GM12878 (cell line): Measurements from ENCODE around the gene REL. TPM values are rescaled to one million over a fixed set of nuclear protein-coding genes. Genes with fewer than 3 reads are reported as not detected.

Experiments used
- ATF7 ChIP-seq: fragments of 450-650 bp; IDR thresholded peaks from 2 replicates; pipeline ENCODE4 v1.6.1; 2016; ENCODE audit warnings: low read depth, mild to moderate bottlenecking
- BCL11A ChIP-seq: IDR thresholded peaks from 2 replicates; pipeline ENCODE4 v1.6.1; 2011; ENCODE audit warnings: low read depth, low read length
- BMI1 ChIP-seq: fragments of 450-650 bp; IDR thresholded peaks from 2 replicates; pipeline ENCODE4 v1.6.1; 2016; ENCODE audit warnings: mild to moderate bottlenecking, moderate library complexity, borderline replicate concordance
- CHD2 ChIP-seq: IDR thresholded peaks from 2 replicates; pipeline ENCODE4 v1.6.1; 2011; ENCODE audit warnings: low read depth, low read length, improper control_type of control experiment, borderline replicate concordance
- ETV6 ChIP-seq, 2 experiments: fragments of 450-650 bp in 1 of 2; IDR thresholded peaks in 1 of 2; conservative IDR thresholded peaks in 1 of 2; 2 replicates each; pipeline ENCODE4 v1.6.1; 2014; ENCODE audit warnings: antibody characterized with exemption in 1 of 2, borderline replicate concordance in 1 of 2, low read depth in 1 of 2, mild to moderate bottlenecking in 1 of 2, moderate library complexity in 1 of 2
- HCFC1 ChIP-seq: fragments of 150-350 bp; IDR thresholded peaks from 2 replicates; pipeline ENCODE4 v1.6.1; 2014; ENCODE audit warnings: low read length
- HDGF ChIP-seq: fragments of 450-650 bp; IDR thresholded peaks from 2 replicates; pipeline ENCODE4 v1.6.1; 2016; ENCODE audit warnings: antibody characterized with exemption
- MYB ChIP-seq: fragments of 150-350 bp; IDR thresholded peaks from 2 replicates; pipeline ENCODE4 v1.6.1; 2014; ENCODE audit warnings: mild to moderate bottlenecking, low read depth, low read length, borderline replicate concordance
- NFXL1 ChIP-seq: fragments of 450-650 bp; IDR thresholded peaks from 2 replicates; pipeline ENCODE4 v1.6.1; 2017; ENCODE audit warnings: antibody characterized with exemption, mild to moderate bottlenecking, borderline replicate concordance
- NFYA ChIP-seq: IDR thresholded peaks from 2 replicates; pipeline ENCODE4 v1.6.1; 2011; ENCODE audit warnings: low read depth, mild to moderate bottlenecking, low read length, improper control_type of control experiment, borderline replicate concordance
- PML ChIP-seq: IDR thresholded peaks from 2 replicates; pipeline ENCODE4 v1.6.1; 2012; ENCODE audit warnings: low read length, inconsistent platforms
- POLR2A ChIP-seq: IDR thresholded peaks from 2 replicates; pipeline ENCODE4 v1.6.1; 2011; ENCODE audit warnings: low read depth, mild to moderate bottlenecking, low read length
- RB1 ChIP-seq: fragments of 450-650 bp; formaldehyde crosslinking; IDR thresholded peaks from 2 replicates; pipeline ENCODE4 v1.6.1; 2017; ENCODE audit warnings: mild to moderate bottlenecking, borderline replicate concordance
- SMAD1 ChIP-seq: fragments of 450-650 bp; IDR thresholded peaks from 2 replicates; pipeline ENCODE4 v1.6.1; 2018; ENCODE audit warnings: mild to moderate bottlenecking, low read depth; ENCODE audit not compliant: partially characterized antibody
- SMAD5 ChIP-seq: IDR thresholded peaks from 2 replicates; pipeline ENCODE4 v1.6.1; 2016; ENCODE audit warnings: antibody characterized with exemption, low read depth
- TBL1XR1 ChIP-seq: IDR thresholded peaks from 2 replicates; pipeline ENCODE4 v1.6.1; 2012; ENCODE audit warnings: low read depth, low read length, improper control_type of control experiment
- TCF3 ChIP-seq: IDR thresholded peaks from 2 replicates; pipeline ENCODE4 v1.6.1; 2012; ENCODE audit warnings: low read depth, mild to moderate bottlenecking, low read length, borderline replicate concordance; ENCODE audit not compliant: insufficient read depth
- ZBTB33 ChIP-seq: fragments of 450-650 bp; IDR thresholded peaks from 2 replicates; pipeline ENCODE4 v1.6.1; 2017; ENCODE audit warnings: mild to moderate bottlenecking
- ZBTB4 ChIP-seq: fragments of 450-650 bp; formaldehyde crosslinking; IDR thresholded peaks from 2 replicates; pipeline ENCODE4 v1.4.0; 2022; ENCODE audit warnings: mild to moderate bottlenecking, moderate library complexity
- ZNF207 ChIP-seq: fragments of 450-650 bp; IDR thresholded peaks from 2 replicates; pipeline ENCODE4 v1.6.1; 2014; ENCODE audit warnings: antibody characterized with exemption, mild to moderate bottlenecking, borderline replicate concordance
- polyA plus RNA-seq, 11 experiments: library from polyadenylated mRNA; depleted of rRNA in 4 of 11; unstranded in 6 of 11; stranded (reverse) in 5 of 11; fragments of >200 nt; fragmentation: Nextera tagmentation in 4 of 11; fragmentation: Illumina TruSeq in 1 of 11; extraction: Ambion mirVana in 4 of 11; extraction: Trizol in 1 of 11; gene quantifications; 1 replicate in 1 of 11; 2 replicates in 10 of 11; pipeline versions ENCODE4 v1.2.1 to v1.2.3, GENCODE V29; 2011 to 2016; ENCODE audit warnings: inconsistent platforms in 2 of 11, missing spikeins in 2 of 11, low read depth in 1 of 11
- total RNA-seq, 4 experiments: library from RNA; depleted of rRNA in 3 of 4; stranded (reverse); fragments of >200 nt in 3 of 4; fragmentation: Illumina TruSeq in 1 of 4; extraction: Trizol in 1 of 4; gene quantifications; 2 replicates each; pipeline versions ENCODE4 v1.2.1 to v1.2.3, GENCODE V29; 2013 to 2021
- TF ChIP-seq, protein P1 (sequence below): fragments of 450-650 bp; IDR thresholded peaks from 2 replicates; pipeline ENCODE4 v1.6.1; 2016; ENCODE audit warnings: mild to moderate bottlenecking, moderate library complexity, borderline replicate concordance

REL gene
- total and polyA plus RNA-seq, 10 of the 15 experiments (the other 5 are each of a cell fraction or from before 2014, with no cell fraction given) = 6.3 to 52.4 (median 26.6) TPM

- TF ChIP-seq ZBTB4 (CRISPR knock-in tag) (no peak), HCFC1 (no peak), TCF3 (no peak), BCL11A (no peak), ZNF207 (no peak), SMAD1 (no peak), ZBTB33 (no peak), PML (no peak; the same call in 1 of the 2 replicates), RB1 (no peak), NFYA (no peak), ATF7 (0 out of 2 replicates have a peak, but pooled peaks have one; percentile 20), BMI1 (no peak), MYB (no peak), CHD2 (no peak), TBL1XR1 (peak; percentile 76; the same call in 1 of the 2 replicates), NFXL1 (no peak), ETV6 (conservative IDR thresholded peaks at IDR 0.05 in 1 of 2, IDR thresholded peaks at IDR 0.05 in 1 of 2; ENCODE audit: borderline replicate concordance in 1 of 2, low read depth in 1 of 2) (0 out of 4 replicates have a peak, but pooled peaks of 1 of the 2 experiments have one; percentile 64), POLR2A (peak; percentile 54), HDGF (no peak), SMAD5 (peak; percentile 66)
- TF ChIP-seq, protein P1, sequence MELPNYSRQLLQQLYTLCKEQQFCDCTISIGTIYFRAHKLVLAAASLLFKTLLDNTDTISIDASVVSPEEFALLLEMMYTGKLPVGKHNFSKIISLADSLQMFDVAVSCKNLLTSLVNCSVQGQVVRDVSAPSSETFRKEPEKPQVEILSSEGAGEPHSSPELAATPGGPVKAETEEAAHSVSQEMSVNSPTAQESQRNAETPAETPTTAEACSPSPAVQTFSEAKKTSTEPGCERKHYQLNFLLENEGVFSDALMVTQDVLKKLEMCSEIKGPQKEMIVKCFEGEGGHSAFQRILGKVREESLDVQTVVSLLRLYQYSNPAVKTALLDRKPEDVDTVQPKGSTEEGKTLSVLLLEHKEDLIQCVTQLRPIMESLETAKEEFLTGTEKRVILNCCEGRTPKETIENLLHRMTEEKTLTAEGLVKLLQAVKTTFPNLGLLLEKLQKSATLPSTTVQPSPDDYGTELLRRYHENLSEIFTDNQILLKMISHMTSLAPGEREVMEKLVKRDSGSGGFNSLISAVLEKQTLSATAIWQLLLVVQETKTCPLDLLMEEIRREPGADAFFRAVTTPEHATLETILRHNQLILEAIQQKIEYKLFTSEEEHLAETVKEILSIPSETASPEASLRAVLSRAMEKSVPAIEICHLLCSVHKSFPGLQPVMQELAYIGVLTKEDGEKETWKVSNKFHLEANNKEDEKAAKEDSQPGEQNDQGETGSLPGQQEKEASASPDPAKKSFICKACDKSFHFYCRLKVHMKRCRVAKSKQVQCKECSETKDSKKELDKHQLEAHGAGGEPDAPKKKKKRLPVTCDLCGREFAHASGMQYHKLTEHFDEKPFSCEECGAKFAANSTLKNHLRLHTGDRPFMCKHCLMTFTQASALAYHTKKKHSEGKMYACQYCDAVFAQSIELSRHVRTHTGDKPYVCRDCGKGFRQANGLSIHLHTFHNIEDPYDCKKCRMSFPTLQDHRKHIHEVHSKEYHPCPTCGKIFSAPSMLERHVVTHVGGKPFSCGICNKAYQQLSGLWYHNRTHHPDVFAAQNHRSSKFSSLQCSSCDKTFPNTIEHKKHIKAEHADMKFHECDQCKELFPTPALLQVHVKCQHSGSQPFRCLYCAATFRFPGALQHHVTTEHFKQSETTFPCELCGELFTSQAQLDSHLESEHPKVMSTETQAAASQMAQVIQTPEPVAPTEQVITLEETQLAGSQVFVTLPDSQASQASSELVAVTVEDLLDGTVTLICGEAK = peak; percentile 76; the same call in 1 of the 2 replicates
Measured at GRCh38 chr2:60882971-60883753, 1.8 kb downstream of the REL start (continued).
